NCI-H226 (cell line): ENCODE measurements around the gene SLC46A1.

Experiments used
- DNase-seq: peaks from one replicate; pipeline ENCODE4 v3.0.0-alpha.2; 2015

SLC46A1 gene

GRCh38 chr17:28379814-28380801 lies 25.9 kb downstream of the SLC46A1 start:
- DNase-seq, result peak; percentile 98

GRCh38 chr17:28372945-28373274 lies 33.1 kb downstream of the SLC46A1 start:
- DNase-seq, result no peak

GRCh38 chr17:28372203-28372944 lies 33.6 kb downstream of the SLC46A1 start:
- DNase-seq, result no peak

GRCh38 chr17:28371245-28372202 lies 34.5 kb downstream of the SLC46A1 start, which contains the start of gene SARM1:
Gene SARM1, plus strand, starts transcription at chr17:28371694. Its CDS starts 339 bp downstream, at chr17:28372033.
- DNase-seq, result peak; percentile 94

- DNase-seq, result no peak
Observed at GRCh38 chr17:28370744-28371103, 35.3 kb downstream of the SLC46A1 start.

GRCh38 chr17:28370035-28370743 lies 35.8 kb downstream of the SLC46A1 start, which contains the start of gene VTN:
Gene VTN, minus strand, starts transcription at chr17:28370307. Its CDS starts 104 bp downstream, at chr17:28370203.
- peak; percentile 99 for DNase-seq

GRCh38 chr17:28369684-28370034 lies 36.4 kb downstream of the SLC46A1 start:
- DNase-seq, result no peak

GRCh38 chr17:28368915-28369683 lies 36.9 kb downstream of the SLC46A1 start:
- DNase-seq, result no peak

- no peak for DNase-seq
Observed at GRCh38 chr17:28368306-28368831, 37.6 kb downstream of the SLC46A1 start.

- DNase-seq, result no peak
Observed at GRCh38 chr17:28367641-28368305, 38.2 kb downstream of the SLC46A1 start.

GRCh38 chr17:28366605-28367004 lies 39.4 kb downstream of the SLC46A1 start:
- DNase-seq, result no peak

- DNase-seq, result no peak
Observed at GRCh38 chr17:28365487-28365886, 40.5 kb downstream of the SLC46A1 start.

GRCh38 chr17:28364665-28365363 lies 41.2 kb downstream of the SLC46A1 start, which contains the start of gene SEBOX:
Gene SEBOX, minus strand, starts transcription at chr17:28365199. Its CDS starts 48 bp downstream, at chr17:28365151.
- no peak for DNase-seq

GRCh38 chr17:28363776-28364650 lies 42.0 kb downstream of the SLC46A1 start:
- DNase-seq, result no peak

GRCh38 chr17:28363186-28363585 lies 42.8 kb downstream of the SLC46A1 start:
- DNase-seq, result no peak

- DNase-seq, result no peak
Observed at GRCh38 chr17:28357901-28358197, 48.2 kb downstream of the SLC46A1 start.

- DNase-seq, result peak; percentile 95
Observed at GRCh38 chr17:28357061-28357900, 48.7 kb downstream of the SLC46A1 start, which contains the start of gene POLDIP2. Gene POLDIP2, minus strand, starts transcription at chr17:28357527. Its CDS starts 79 bp downstream, at chr17:28357448.

- no peak for DNase-seq
Observed at GRCh38 chr17:28350271-28350670, 55.7 kb downstream of the SLC46A1 start.
